K562 (cell line): ENCODE data around the gene KCNQ5. TPM values are rescaled to one million over a fixed set of nuclear protein-coding genes. Genes with fewer than 3 reads are reported as not detected.

Experiments used
- ATAC-seq: fragments of 200-7000 bp; cut with Tn5 transposase; 3 replicates; pipeline ENCODE4 v1.9.1; 2020; ENCODE audit warnings: moderate library complexity
- BruUV-seq: library from RNA; stranded (reverse); fragments of 400-500 nt; replicated peaks from 2 replicates; lab custom pipeline; 2021; lab: Mats Ljungman, UMichigan
- CTCF ChIA-PET: fragments of 300-600 bp; formaldehyde crosslinking; extraction: SDS; loops from one replicate; lab custom pipeline; 2021; ENCODE audit warnings: low intra/inter-chr PET ratio; lab: Yijun Ruan, JAX
- POLR2A ChIA-PET: fragments of 300-600, 350-650 bp; sonication (Branson Sonifier 250); formaldehyde crosslinking; extraction: SDS; loops from one replicate; lab custom pipeline; 2021; ENCODE audit warnings: antibody characterized with exemption, inconsistent platforms; lab: Yijun Ruan, JAX
- DNase-seq, 4 experiments: peaks; one replicate each; pipeline versions ENCODE4 v3.0.0 to v3.0.0-alpha.2; 2011 to 2018; ENCODE audit warnings: low spot score in 3 of 4, mixed read lengths in 3 of 4; ENCODE audit errors: extremely low read depth in 1 of 4
- FAIRE-seq: peaks from 2 replicates; lab custom pipeline; 2011; peaks lifted over from hg19 to GRCh38; lab: Jason Lieb, UNC
- H2AFZ ChIP-seq: 2 replicates; pipeline ENCODE4 v1.6.0; 2011; ENCODE audit warnings: low read depth, low read length, control low read depth, inconsistent platforms
- H3K27ac ChIP-seq: fragments of 200-600 bp; 3 replicates; pipeline ENCODE4 v1.8.0; 2011; ENCODE audit warnings: low read depth, mild to moderate bottlenecking, control low read depth, inconsistent platforms, low read length, moderate library complexity, mixed read lengths; ENCODE audit errors: extremely low read depth
- H3K27me3 ChIP-seq, 2 experiments: fragments of 300-600 bp in 1 of 2; 2 replicates in 1 of 2; 3 replicates in 1 of 2; pipeline versions ENCODE4 v1.6.0 to v1.8.0; 2011; ENCODE audit warnings: inconsistent platforms in 2 of 2, low read length in 2 of 2, mild to moderate bottlenecking in 1 of 2, mixed read lengths in 1 of 2, moderate library complexity in 1 of 2; ENCODE audit not compliant: control insufficient read depth in 2 of 2, insufficient read depth in 2 of 2
- H3K36me3 ChIP-seq: fragments of 300-600 bp; 3 replicates; pipeline ENCODE4 v1.8.0; 2011; ENCODE audit warnings: mild to moderate bottlenecking, low read length, inconsistent platforms; ENCODE audit not compliant: control insufficient read depth, insufficient read depth
- H3K4me1 ChIP-seq, 2 experiments: fragments of 200-600 bp in 1 of 2; replicated peaks in 1 of 2; 2 replicates in 1 of 2; 3 replicates in 1 of 2; pipeline versions ENCODE4 v1.5.1 to v1.8.0; 2011; ENCODE audit warnings: inconsistent platforms in 2 of 2, low read length in 2 of 2, mild to moderate bottlenecking in 1 of 2, mixed read lengths in 1 of 2, moderate library complexity in 1 of 2; ENCODE audit not compliant: control insufficient read depth in 2 of 2, insufficient read depth in 2 of 2
- H3K4me2 ChIP-seq: 2 replicates; pipeline ENCODE4 v1.6.1; 2011; ENCODE audit warnings: low read length, control low read depth, inconsistent platforms, mixed read lengths; ENCODE audit not compliant: insufficient read depth
- H3K4me3 ChIP-seq: fragments of 200-600 bp; sonication (generic), shearing (Covaris generic); 2 replicates; pipeline ENCODE4 v1.5.1; 2016; ENCODE audit warnings: control low read depth, inconsistent platforms
- H3K79me2 ChIP-seq: fragments of 200-600 bp; 3 replicates; pipeline ENCODE4 v1.8.0; 2011; ENCODE audit warnings: low read length, inconsistent platforms; ENCODE audit not compliant: control insufficient read depth, insufficient read depth
- H3K9ac ChIP-seq, 2 experiments: 2 replicates each; pipeline versions ENCODE4 v1.6.0 to v1.6.1; 2011; ENCODE audit warnings: low read depth in 2 of 2, low read length in 2 of 2, control low read depth in 1 of 2, inconsistent platforms in 1 of 2, mild to moderate bottlenecking in 1 of 2, mixed read lengths in 1 of 2; ENCODE audit not compliant: insufficient read depth in 1 of 2
- H3K9me1 ChIP-seq: one replicate; pipeline ENCODE4 v1.6.0; 2011; ENCODE audit warnings: inconsistent platforms, mild to moderate bottlenecking, low read length, moderate library complexity; ENCODE audit not compliant: control insufficient read depth, insufficient read depth
- H3K9me3 ChIP-seq: replicated peaks from 2 replicates; pipeline ENCODE4 v1.5.1; 2011; ENCODE audit warnings: low read depth, low read length, inconsistent platforms; ENCODE audit not compliant: control insufficient read depth, insufficient read depth
- H4K20me1 ChIP-seq: replicated peaks from 2 replicates; pipeline ENCODE4 v1.6.1; 2011; ENCODE audit warnings: low read length, inconsistent platforms, mixed read lengths; ENCODE audit not compliant: control insufficient read depth, insufficient read depth
- ARID1B ChIP-seq: fragments of 450-650 bp; IDR thresholded peaks from 2 replicates; pipeline ENCODE4 v1.6.1; 2016; ENCODE audit warnings: antibody characterized with exemption, mild to moderate bottlenecking, inconsistent platforms
- CBFA2T2 ChIP-seq: fragments of 450-650 bp; conservative IDR thresholded peaks from 2 replicates; pipeline ENCODE4 v1.6.1; 2017; ENCODE audit warnings: mild to moderate bottlenecking
- CBFA2T3 ChIP-seq: fragments of 450-650 bp; IDR thresholded peaks from 2 replicates; pipeline ENCODE4 v1.6.1; 2017
- CTBP1 ChIP-seq: fragments of 450-650 bp; IDR thresholded peaks from 2 replicates; pipeline ENCODE4 v1.6.1; 2016; ENCODE audit warnings: borderline replicate concordance
- FOXK2 ChIP-seq, 2 experiments: fragments of 450-650 bp; IDR thresholded peaks in 1 of 2; conservative IDR thresholded peaks in 1 of 2; 2 replicates each; pipeline ENCODE4 v1.6.1; 2016; ENCODE audit warnings: low read depth in 2 of 2, mild to moderate bottlenecking in 1 of 2
- GABPA ChIP-seq: fragments of 200-800 bp; sonication (Bioruptor generic); conservative IDR thresholded peaks from 2 replicates; pipeline ENCODE4 v1.6.1; 2016; ENCODE audit warnings: low read depth, missing genetic modification characterization, missing compliant biosample characterization
- NCOR1 ChIP-seq: fragments of 450-650 bp; IDR thresholded peaks from 2 replicates; pipeline ENCODE4 v1.6.1; 2016; ENCODE audit warnings: mild to moderate bottlenecking, moderate library complexity
- TAL1 ChIP-seq: fragments of 450-650 bp; IDR thresholded peaks from 2 replicates; pipeline ENCODE4 v1.6.1; 2016; ENCODE audit warnings: mild to moderate bottlenecking
- TCF3 ChIP-seq: sonication (generic); formaldehyde crosslinking; IDR thresholded peaks from 2 replicates; pipeline ENCODE4 v1.4.0; 2020; ENCODE audit warnings: mild to moderate bottlenecking, missing genetic modification reagents
- ZEB2 ChIP-seq: fragments of 450-650 bp; IDR thresholded peaks from 2 replicates; pipeline ENCODE4 v1.6.1; 2016
- ZNF197 ChIP-seq: fragments of 200-800 bp; sonication (Bioruptor generic); IDR thresholded peaks from 2 replicates; pipeline ENCODE4 v1.6.1; 2016; ENCODE audit warnings: low read depth, missing genetic modification characterization, missing compliant biosample characterization
- WGBS: fragments of 100-300 bp; shearing (Covaris generic); methylation state at CpG from one replicate; pipeline ENCODE4 v1.1.6; 2016; ENCODE audit warnings: low coverage, mixed read lengths; ENCODE audit not compliant: insufficient coverage; ENCODE audit errors: missing lambda C conversion rate; 5-methylcytosine and 5-hydroxymethylcytosine counted together
- in situ Hi-C: fragments of 300-500 bp; cut with MboI; formaldehyde crosslinking; loops from 4 replicates; pipeline ENCODE4 v1.15.0; 2018; ENCODE audit warnings: inconsistent platforms, mixed read lengths
- intact Hi-C: fragments of 100-400 bp; cut with micrococcal nuclease; formaldehyde crosslinking; loops from 2 replicates; pipeline ENCODE4 v1.14.2; 2022
- polyA plus RNA-seq, 8 experiments: library from polyadenylated mRNA; depleted of rRNA in 4 of 8; stranded (reverse) in 5 of 8; unstranded in 3 of 8; fragments of >200 nt; fragmentation: Nextera tagmentation in 2 of 8; fragmentation: Illumina TruSeq in 1 of 8; extraction: Ambion mirVana in 2 of 8; extraction: Trizol in 1 of 8; gene quantifications; 2 replicates each; pipeline versions ENCODE4 v1.2.1 to v1.2.3, GENCODE V29; 2011 to 2014; ENCODE audit warnings: inconsistent platforms in 1 of 8, missing spikeins in 1 of 8
- total RNA-seq, 7 experiments: library from RNA; depleted of rRNA in 6 of 7; stranded (reverse); fragments of >200 nt in 6 of 7; fragmentation: Illumina TruSeq in 2 of 7; extraction: Trizol in 2 of 7; gene quantifications; 2 replicates each; pipeline versions ENCODE4 v1.2.1 to v1.2.3, GENCODE V29; 2011 to 2021; ENCODE audit warnings: low replicate concordance in 1 of 7

The KCNQ5 gene
- total and polyA plus RNA-seq, 9 of the 15 experiments (the other 6 are each of a cell fraction or from before 2014, with no cell fraction given), result 0.31 to 5.9 (median 2.6) TPM

GRCh38 chr6:72913797-72914196, 291.9 kb downstream of the KCNQ5 start:
- POLR2A ChIA-PET, result interaction anchor here (1.0 kb wide), 1 partner anchor 20 kb away, joined by 3 read pairs; no protein-coding TSS in a partner anchor
- BruUV-seq, result no TSS peak
- H3K36me3 ChIP-seq, result no peaks in the 10 kb centered on the region
- H3K4me2 ChIP-seq, result no peak overlapping the region
- no peak overlapping the region for H3K4me3 ChIP-seq
- H3K27ac ChIP-seq, result no peak overlapping the region
- H2AFZ ChIP-seq, result no peak overlapping the region
- TF ChIP-seq FOXK2 (conservative IDR thresholded peaks at IDR 0.05 in 1 of 2, IDR thresholded peaks at IDR 0.05 in 1 of 2; ENCODE audit: low read depth in 2 of 2) (no peak), ZNF197 (CRISPR knock-in tag) (no peak), ZEB2 (peak; percentile 59), CBFA2T2 (peak; percentile 43; the same call in 1 of the 2 replicates), NCOR1 (peak; percentile 38; the same call in 1 of the 2 replicates), GABPA (tag) (no peak), ARID1B (peak; percentile 46; the same call in 1 of the 2 replicates), CBFA2T3 (peak; percentile 67), TCF3 (CRISPR knock-in tag) (peak; percentile 55), TAL1 (peak; percentile 46; the same call in 1 of the 2 replicates), CTBP1 (peak; percentile 45; the same call in 1 of the 2 replicates)
- TF ChIP-seq, all 486 proteins: peak for 8
- CTCF ChIA-PET, result no interaction called here
- Histone ChIP-seq H4K20me1 (no peaks in the 10 kb centered on the region), H3K27me3 (no peaks in the 10 kb centered on the region), H3K79me2 (no peaks in the 10 kb centered on the region), H3K9ac (no peak overlapping the region), H3K9me3 (no peaks in the 10 kb centered on the region), H3K9me1 (no peaks in the 10 kb centered on the region), H3K4me1 (no peaks in the 10 kb centered on the region)
- in situ Hi-C loops, result no loop called here
- no peak for ATAC-seq
- FAIRE-seq, result no peak
- DNase-seq, result peak in 1 of 4 experiments; percentile 4
- 0% methylated on average over 1 of the region's 1 CpG for WGBS
- intact Hi-C loops, result no loop called here
